Lung (tissue), 12 donors: ENCODE measurements around the gene IGLL5. TPM values are rescaled to one million over a fixed set of nuclear protein-coding genes. Genes with fewer than 3 reads are reported as not detected.

Source experiments
- ATAC-seq: fragments of 200-7000 bp; cut with Tn5 transposase; one replicate; pipeline ENCODE4 v1.9.1; 2020; ENCODE audit warnings: moderate number of reproducible peaks; ENCODE audit not compliant: insufficient read depth, low FRiP score
- DNase-seq, 3 donors: peaks; one replicate each; pipeline ENCODE4 v3.0.0-alpha.2; 2013 to 2017
- H3K27ac ChIP-seq, 2 donors: one replicate each; pipeline ENCODE4 v1.5.1; 2013; ENCODE audit warnings: mild to moderate bottlenecking in 2 of 2, moderate library complexity in 2 of 2, control low read depth in 1 of 2, inconsistent platforms in 1 of 2, low read depth in 1 of 2, low read length in 1 of 2
- H3K27me3 ChIP-seq, 3 donors: one replicate each; pipeline ENCODE4 v1.5.1; 2013; ENCODE audit warnings: low read length in 2 of 3; ENCODE audit not compliant: control insufficient read depth in 3 of 3, insufficient read depth in 3 of 3
- H3K36me3 ChIP-seq, 4 donors: one replicate each; pipeline ENCODE4 v1.5.1; 2013; ENCODE audit warnings: low read length in 4 of 4, mild to moderate bottlenecking in 1 of 4, moderate library complexity in 1 of 4; ENCODE audit not compliant: control insufficient read depth in 4 of 4, insufficient read depth in 4 of 4
- H3K4me1 ChIP-seq, 5 donors: one replicate each; pipeline ENCODE4 v1.5.1; 2013; ENCODE audit warnings: low read length in 5 of 5, mild to moderate bottlenecking in 2 of 5, moderate library complexity in 1 of 5; ENCODE audit not compliant: control insufficient read depth in 5 of 5, insufficient read depth in 5 of 5
- H3K4me3 ChIP-seq: one replicate; pipeline ENCODE4 v1.5.1; 2013; ENCODE audit warnings: mild to moderate bottlenecking, control low read depth, moderate library complexity
- H3K9ac ChIP-seq, 2 donors: one replicate each; pipeline ENCODE4 v1.5.1; 2013; ENCODE audit warnings: low read length in 2 of 2, control low read depth in 1 of 2; ENCODE audit not compliant: insufficient read depth in 1 of 2
- H3K9me3 ChIP-seq, 4 donors: one replicate each; pipeline ENCODE4 v1.5.1; 2013; ENCODE audit warnings: low read length in 3 of 4, mild to moderate bottlenecking in 1 of 4, moderate library complexity in 1 of 4; ENCODE audit not compliant: control insufficient read depth in 4 of 4, insufficient read depth in 3 of 4
- WGBS, 2 donors: extraction: QIAGEN DNeasy Blood & Tissue Kit; methylation state at CpG; one replicate each; pipeline ENCODE4 v1.1.7; 2013; 5-methylcytosine and 5-hydroxymethylcytosine counted together
- polyA plus RNA-seq, 2 donors: library from polyadenylated mRNA; stranded (reverse); fragments of 200-250 nt; gene quantifications; one replicate each; pipeline ENCODE4 v1.2.1, GENCODE V29; 2013
- total RNA-seq, 2 donors: library from RNA; depleted of rRNA in 1 of 2; stranded (reverse); fragments of >200 nt in 1 of 2; gene quantifications; one replicate each; pipeline ENCODE4 v1.2.1, GENCODE V29; 2014 to 2021
- TF ChIP-seq, protein P1 (sequence below): IDR thresholded peaks from 2 replicates; pipeline ENCODE4 v1.5.1; 2012; ENCODE audit warnings: mild to moderate bottlenecking; ENCODE audit errors: control extremely low read depth, extremely low read depth
- donor health status: control.
- donor health status: control.
- donor health status: Bipolar disorder and iron deficiency.
- donor health status: healthy.
- donor health status: DM: yes; HTN: yes; CAD: no.

The IGLL5 gene
- total and polyA plus RNA-seq, 4 donors, result 5.4 to 21.5 (median 11.3) TPM

GRCh38 chr22:22913989-22914388, 26.4 kb downstream of the IGLL5 start:
- H3K27me3 ChIP-seq, result peaks cover 0 to 4% (median 0%) of the 10 kb centered on the region in 3 donors
- no peak for ATAC-seq

GRCh38 chr22:22914726-22915669, 27.4 kb downstream of the IGLL5 start:
- Histone ChIP-seq H3K9me3 (no peaks in the 10 kb centered on the region), H3K36me3 (no peaks in the 10 kb centered on the region), H3K4me1 (no peaks in the 10 kb centered on the region), H3K4me3 (no peak overlapping the region), H3K27me3 (peaks cover 0 to 4% (median 0%) of the 10 kb centered on the region in 3 donors), H3K9ac (no peak overlapping the region), H3K27ac (no peak overlapping the region)
- TF ChIP-seq, protein P1, sequence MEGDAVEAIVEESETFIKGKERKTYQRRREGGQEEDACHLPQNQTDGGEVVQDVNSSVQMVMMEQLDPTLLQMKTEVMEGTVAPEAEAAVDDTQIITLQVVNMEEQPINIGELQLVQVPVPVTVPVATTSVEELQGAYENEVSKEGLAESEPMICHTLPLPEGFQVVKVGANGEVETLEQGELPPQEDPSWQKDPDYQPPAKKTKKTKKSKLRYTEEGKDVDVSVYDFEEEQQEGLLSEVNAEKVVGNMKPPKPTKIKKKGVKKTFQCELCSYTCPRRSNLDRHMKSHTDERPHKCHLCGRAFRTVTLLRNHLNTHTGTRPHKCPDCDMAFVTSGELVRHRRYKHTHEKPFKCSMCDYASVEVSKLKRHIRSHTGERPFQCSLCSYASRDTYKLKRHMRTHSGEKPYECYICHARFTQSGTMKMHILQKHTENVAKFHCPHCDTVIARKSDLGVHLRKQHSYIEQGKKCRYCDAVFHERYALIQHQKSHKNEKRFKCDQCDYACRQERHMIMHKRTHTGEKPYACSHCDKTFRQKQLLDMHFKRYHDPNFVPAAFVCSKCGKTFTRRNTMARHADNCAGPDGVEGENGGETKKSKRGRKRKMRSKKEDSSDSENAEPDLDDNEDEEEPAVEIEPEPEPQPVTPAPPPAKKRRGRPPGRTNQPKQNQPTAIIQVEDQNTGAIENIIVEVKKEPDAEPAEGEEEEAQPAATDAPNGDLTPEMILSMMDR, result no peak
- WGBS, 2 donors, result 74 to 88% methylated on average over 11 of the region's 11 CpGs
- ATAC-seq (no peak), DNase-seq (peak in 2 of 3 donors; percentile 6 to 7)

More at GRCh38 chr22:22913989-22914388, 26.4 kb downstream of the IGLL5 start:
- Histone ChIP-seq H3K9ac (no peak overlapping the region), H3K36me3 (no peaks in the 10 kb centered on the region), H3K4me1 (no peaks in the 10 kb centered on the region), H3K9me3 (no peaks in the 10 kb centered on the region), H3K4me3 (no peak overlapping the region), H3K27ac (no peak overlapping the region)
- WGBS, 2 donors, result 66 to 70% methylated on average over 5 of the region's 5 CpGs
- TF ChIP-seq, protein P1, result no peak
- DNase-seq, result no peak

DNA sequence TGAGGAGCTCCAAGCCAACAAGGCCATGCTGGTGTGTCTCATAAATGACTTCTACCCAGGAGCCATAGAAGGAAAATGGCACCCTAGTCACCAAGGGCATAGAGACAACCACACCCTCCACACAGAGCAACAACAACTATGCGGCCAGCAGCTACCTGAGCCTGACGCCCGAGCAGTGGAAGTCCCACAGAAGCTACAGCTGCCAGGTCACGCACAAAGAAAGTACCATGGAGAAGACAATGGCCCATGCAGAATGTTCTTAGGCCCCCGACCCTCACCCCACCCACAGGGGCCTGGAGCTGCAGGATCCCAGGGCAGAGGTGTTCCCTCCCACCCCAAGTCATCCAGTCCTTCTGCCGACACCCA, 28.0 kb downstream of the IGLL5 start:
- DNase-seq, result no peak
- Histone ChIP-seq H3K9ac (no peak overlapping the region), H3K9me3 (no peaks in the 10 kb centered on the region), H3K4me3 (no peak overlapping the region), H3K36me3 (no peaks in the 10 kb centered on the region), H3K27ac (no peak overlapping the region), H3K4me1 (no peaks in the 10 kb centered on the region), H3K27me3 (peaks cover 0 to 4% (median 0%) of the 10 kb centered on the region in 3 donors)
- TF ChIP-seq, protein P1, result no peak
- ATAC-seq, result no peak
- 90 to 92% methylated on average over 6 of the region's 6 CpGs for WGBS, 2 donors
